ENCODE results near the gene IGF2BP2. TPM values are rescaled to one million over a fixed set of nuclear protein-coding genes. Genes with fewer than 3 reads are reported as not detected.

Gene IGF2BP2
- total and polyA plus RNA-seq, 2 of the 13 experiments (the other 11 are each of a cell fraction or from before 2014, with no cell fraction given), result 6.5 to 46.0 TPM

- TF ChIP-seq ZKSCAN8 (CRISPR knock-in tag; IDR thresholded peaks at IDR 0.05; ENCODE audit: borderline replicate concordance) (peak; percentile 78; the same call in 1 of the 2 replicates), MXI1 (IDR thresholded peaks at IDR 0.05; ENCODE audit: borderline replicate concordance, low read depth, low read length) (no peak; the same call in 2 of the 3 replicates), MNT (IDR thresholded peaks at IDR 0.05) (peak; percentile 33; the same call in 1 of the 2 replicates), ZNF362 (CRISPR knock-in tag; IDR thresholded peaks at IDR 0.05; ENCODE audit: borderline replicate concordance) (peak; percentile 87; the same call in 1 of the 2 replicates), ZNF609 (CRISPR knock-in tag; IDR thresholded peaks at IDR 0.05; ENCODE audit: borderline replicate concordance) (no peak), EP300 (IDR thresholded peaks at IDR 0.05; ENCODE audit: low read depth in 2 of 2, low read length in 2 of 2) (peak in 1 of 2 experiments; percentile 81; a peak in 2 of 4 replicates), EP300 (CRISPR knock-in tag; IDR thresholded peaks at IDR 0.05; ENCODE audit: borderline replicate concordance) (no peak), ZNF333 (CRISPR knock-in tag; IDR thresholded peaks at IDR 0.05; ENCODE audit: borderline replicate concordance) (no peak), PAXIP1 (CRISPR knock-in tag; conservative IDR thresholded peaks at IDR 0.05) (peak; percentile 42; the same call in 1 of the 2 replicates), NCOA2 (CRISPR knock-in tag; IDR thresholded peaks at IDR 0.05) (0 out of 2 replicates have a peak, but pooled peaks have one; percentile 31), BCL6 (CRISPR knock-in tag; IDR thresholded peaks at IDR 0.05) (peak; percentile 46), ZBTB43 (CRISPR knock-in tag; conservative IDR thresholded peaks at IDR 0.05) (0 out of 2 replicates have a peak, but pooled peaks have one; percentile 25), DPF2 (CRISPR knock-in tag; IDR thresholded peaks at IDR 0.05; ENCODE audit: borderline replicate concordance, low read depth) (peak; percentile 73), THAP11 (CRISPR knock-in tag; IDR thresholded peaks at IDR 0.05) (no peak; the same call in 1 of the 2 replicates), ATF3 (CRISPR knock-in tag; IDR thresholded peaks at IDR 0.05) (peak; percentile 76; the same call in 1 of the 2 replicates)
Measured at GRCh38 chr3:185796431-185797107, 28.3 kb downstream of the IGF2BP2 start (continued).
